Peyer's patch (tissue), 4 donors: ENCODE results near the gene FOXL1.

Experiments
- CTCF ChIP-seq, 6 experiments: fragments of 450-650 bp in 4 of 6; fragments of 200-600 bp in 2 of 6; sonication (generic) in 1 of 6; IDR thresholded peaks; one replicate each; pipeline ENCODE4 v1.5.1; 2017 to 2019; ENCODE audit warnings: antibody characterized with exemption in 6 of 6, mild to moderate bottlenecking in 3 of 6, moderate library complexity in 1 of 6
- POLR2A ChIP-seq, 2 donors: fragments of 450-650 bp; IDR thresholded peaks; one replicate each; pipeline ENCODE4 v1.5.1; 2017; ENCODE audit warnings: antibody characterized with exemption in 2 of 2, mild to moderate bottlenecking in 2 of 2, moderate library complexity in 2 of 2

DNA sequence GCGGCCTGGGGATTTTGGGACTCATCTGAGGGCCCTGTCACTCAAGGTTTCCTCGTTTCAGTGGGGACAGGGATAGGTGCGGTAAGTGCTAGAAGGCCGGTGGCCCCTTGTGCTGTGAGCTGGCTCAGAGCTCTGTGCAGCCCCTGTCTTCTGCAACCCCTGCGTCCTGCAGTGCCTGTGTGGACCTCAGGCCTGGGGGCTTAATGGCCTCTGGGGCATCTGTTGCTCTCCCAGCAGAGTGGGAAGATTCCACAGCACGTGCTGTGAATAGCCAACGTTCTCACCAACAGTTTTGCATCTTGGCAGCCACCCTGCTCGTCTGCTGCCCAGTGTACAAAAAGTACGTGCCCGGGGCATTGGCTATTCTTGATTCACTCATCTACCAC lies 6.8 kb upstream of the FOXL1 start:
- TF ChIP-seq CTCF (IDR thresholded peaks at IDR 0.05) (no peak), POLR2A (IDR thresholded peaks at IDR 0.05) (no peak)
